Gastroesophageal sphincter (tissue), 4 donors: Measurements from ENCODE around the gene LMNTD2. TPM values are rescaled to one million over a fixed set of nuclear protein-coding genes. Genes with fewer than 3 reads are reported as not detected.

Experiments used
- ATAC-seq: fragments of 150-250 bp; one replicate; pipeline ENCODE4 v1.9.1; 2016; ENCODE audit warnings: mild to moderate bottlenecking, moderate library complexity
- H3K27ac ChIP-seq, 4 donors: fragments of 200-600 bp; sonication (generic) in 3 of 4; 1 replicate in 3 of 4; 2 replicates in 1 of 4; pipeline ENCODE4 v1.5.1; 2016 to 2019
- H3K27me3 ChIP-seq: fragments of 200-600 bp; sonication (generic); one replicate; pipeline ENCODE4 v1.5.1; 2019
- H3K36me3 ChIP-seq, 2 donors: fragments of 200-600 bp; sonication (generic); one replicate each; pipeline ENCODE4 v1.5.1; 2019; ENCODE audit warnings: control low read depth in 1 of 2
- H3K4me1 ChIP-seq, 3 donors: fragments of 200-600 bp; sonication (generic); 1 replicate in 2 of 3; 2 replicates in 1 of 3; pipeline ENCODE4 v1.5.1; 2016 to 2019; ENCODE audit warnings: control low read depth in 2 of 3
- H3K4me3 ChIP-seq, 2 donors: fragments of 200-600 bp; sonication (generic); one replicate each; pipeline ENCODE4 v1.5.1; 2019; ENCODE audit warnings: mild to moderate bottlenecking in 1 of 2, moderate library complexity in 1 of 2
- H3K9me3 ChIP-seq, 3 donors: fragments of 200-600 bp; sonication (generic); one replicate each; pipeline ENCODE4 v1.5.1; 2017 to 2019; ENCODE audit warnings: control low read depth in 2 of 3
- CTCF ChIP-seq, 4 experiments: fragments of 200-600 bp in 2 of 4; fragments of 450-650 bp in 2 of 4; sonication (generic) in 1 of 4; IDR thresholded peaks; one replicate each; pipeline ENCODE4 v1.5.1; 2017 to 2019; ENCODE audit warnings: antibody characterized with exemption in 4 of 4, mild to moderate bottlenecking in 2 of 4, moderate library complexity in 2 of 4
- EP300 ChIP-seq: sonication (generic); formaldehyde crosslinking; IDR thresholded peaks from one replicate; pipeline ENCODE4 v1.6.1; 2017; ENCODE audit warnings: antibody characterized with exemption, mild to moderate bottlenecking
- POLR2A ChIP-seq, 2 donors: fragments of 450-650 bp; IDR thresholded peaks; one replicate each; pipeline ENCODE4 v1.6.1; 2017; ENCODE audit warnings: antibody characterized with exemption in 2 of 2, mild to moderate bottlenecking in 2 of 2, moderate library complexity in 1 of 2
- POLR2AphosphoS5 ChIP-seq: sonication (generic); formaldehyde crosslinking; IDR thresholded peaks from one replicate; pipeline ENCODE4 v1.6.1; 2017; ENCODE audit warnings: antibody characterized with exemption
- WGBS, 2 donors: methylation state at CpG; one replicate each; pipeline ENCODE4 v1.1.5; 2018; ENCODE audit warnings: low coverage in 1 of 2; 5-methylcytosine and 5-hydroxymethylcytosine counted together
- total RNA-seq, 4 donors: library from RNA; depleted of rRNA; stranded (reverse); fragments of >200 nt; gene quantifications; one replicate each; pipeline ENCODE4 v1.1.0, GENCODE V29; 2016

The LMNTD2 gene
- total RNA-seq, 4 donors from 2014 or later, result 0.81 to 2.1 (median 1.1) TPM

DNA sequence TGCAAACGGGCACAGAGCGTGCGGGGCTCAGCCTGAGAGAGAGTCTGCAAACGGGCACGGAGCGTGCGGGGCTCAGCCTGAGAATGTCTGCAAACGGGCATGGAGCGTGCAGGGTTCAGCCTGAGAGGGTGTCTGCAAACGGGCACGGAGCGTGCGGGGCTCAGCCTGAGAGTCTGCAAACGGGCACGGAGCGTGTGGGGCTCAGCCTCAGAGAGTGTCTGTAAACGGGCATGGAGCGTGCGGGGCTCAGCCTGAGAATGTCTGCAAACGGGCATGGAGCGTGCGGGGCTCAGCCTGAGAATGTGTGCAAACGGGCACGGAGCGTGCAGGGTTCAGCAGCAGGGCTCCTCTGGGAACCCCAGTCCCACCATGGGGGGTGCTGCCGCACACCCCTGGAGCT is 29.3 kb upstream of the LMNTD2 start:
- Histone ChIP-seq H3K27me3 (no peaks in the 10 kb centered on the region), H3K9me3 (no peaks in the 10 kb centered on the region), H3K4me1 (no peaks in the 10 kb centered on the region), H3K36me3 (peaks cover 0 to 95% of the 10 kb centered on the region in 2 donors), H3K27ac (no peak overlapping the region), H3K4me3 (no peak overlapping the region)
- 84 to 85% methylated on average over 12 to 22 of the region's 26 CpGs for WGBS, 2 donors
- no peak for TF ChIP-seq EP300
- TF ChIP-seq POLR2A (IDR thresholded peaks at IDR 0.05), result no peak
- TF ChIP-seq CTCF (IDR thresholded peaks at IDR 0.05), result no peak
- no peak for TF ChIP-seq POLR2AphosphoS5
- ATAC-seq, result no peak

GRCh38 chr11:587978-588380 is 27.4 kb upstream of the LMNTD2 start:
- Histone ChIP-seq H3K9me3 (no peaks in the 10 kb centered on the region), H3K27ac (no peak overlapping the region), H3K36me3 (peaks cover 0 to 95% of the 10 kb centered on the region in 2 donors), H3K4me3 (no peak overlapping the region), H3K4me1 (no peaks in the 10 kb centered on the region), H3K27me3 (no peaks in the 10 kb centered on the region)
- TF ChIP-seq POLR2A (IDR thresholded peaks at IDR 0.05) (no peak), POLR2AphosphoS5 (no peak), EP300 (no peak), CTCF (IDR thresholded peaks at IDR 0.05) (no peak)
- 69 to 86% methylated on average over 2 to 5 of the region's 6 CpGs for WGBS, 2 donors
- ATAC-seq, result peak; percentile 58

DNA sequence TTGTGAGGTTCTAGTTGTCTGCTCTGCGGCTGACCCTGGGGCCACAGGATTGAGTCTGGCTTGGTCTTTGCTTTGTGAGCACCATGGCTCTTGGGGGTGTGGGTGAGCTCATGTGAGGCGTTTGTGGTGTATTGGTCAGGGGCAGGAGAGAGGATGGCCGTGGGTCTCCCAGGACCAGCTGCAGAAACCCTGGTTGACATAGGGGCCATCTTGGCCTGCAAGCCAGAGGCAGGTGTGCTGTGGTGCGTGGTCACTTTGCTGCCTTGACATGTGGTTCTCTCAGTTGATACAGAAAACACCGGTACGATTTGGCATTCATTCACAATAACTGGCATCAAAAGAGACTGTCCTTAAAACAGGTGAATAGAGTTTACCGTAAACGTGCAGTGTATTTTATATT is 27.0 kb upstream of the LMNTD2 start:
- Histone ChIP-seq H3K27ac (no peak overlapping the region), H3K4me3 (no peak overlapping the region), H3K36me3 (peaks cover 0 to 95% of the 10 kb centered on the region in 2 donors), H3K4me1 (no peaks in the 10 kb centered on the region), H3K27me3 (no peaks in the 10 kb centered on the region), H3K9me3 (no peaks in the 10 kb centered on the region)
- ATAC-seq, result no peak
- no peak for TF ChIP-seq CTCF (IDR thresholded peaks at IDR 0.05)
- no peak for TF ChIP-seq EP300
- TF ChIP-seq POLR2AphosphoS5, result no peak
- no peak for TF ChIP-seq POLR2A (IDR thresholded peaks at IDR 0.05)
- WGBS, 2 donors, result 68 to 77% methylated on average over 4 to 7 of the region's 8 CpGs

- no peak for ATAC-seq
- TF ChIP-seq POLR2A (IDR thresholded peaks at IDR 0.05) (no peak), POLR2AphosphoS5 (no peak), CTCF (IDR thresholded peaks at IDR 0.05) (no peak), EP300 (no peak)
- Histone ChIP-seq H3K27ac (no peak overlapping the region), H3K27me3 (no peaks in the 10 kb centered on the region), H3K4me1 (no peaks in the 10 kb centered on the region), H3K4me3 (no peak overlapping the region), H3K36me3 (peaks cover 0 to 95% of the 10 kb centered on the region in 2 donors), H3K9me3 (no peaks in the 10 kb centered on the region)
- WGBS, 2 donors, result 68 to 100% methylated on average over 1 to 4 of the region's 32 CpGs
Measured at GRCh38 chr11:586376-587316, 26.1 kb upstream of the LMNTD2 start.

DNA sequence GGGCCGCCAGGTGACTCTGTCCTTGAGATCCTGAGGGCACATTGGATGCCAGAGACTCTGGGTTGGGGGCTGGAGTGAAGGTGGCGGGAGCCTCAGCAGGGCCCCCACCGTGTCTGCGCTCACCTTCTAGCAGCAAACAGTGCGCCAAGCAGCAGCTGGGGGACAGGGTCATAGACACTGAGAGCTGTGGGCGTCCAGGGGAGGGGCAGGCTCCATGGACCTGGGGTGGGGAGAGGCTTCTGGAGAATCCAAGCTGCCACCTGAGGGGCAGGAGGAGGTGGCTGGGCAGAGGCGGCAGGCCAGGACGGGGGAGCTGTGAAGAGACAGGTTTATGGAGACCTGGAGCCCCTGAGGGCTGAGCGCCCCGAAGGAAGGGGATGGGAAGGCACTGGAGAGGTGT is 23.7 kb upstream of the LMNTD2 start:
- 96 to 100% methylated on average over 1 to 4 of the region's 10 CpGs for WGBS, 2 donors
- no peak for ATAC-seq

More for the DNA sequence above, 23.7 kb upstream of the LMNTD2 start:
- no peaks in the 10 kb centered on the region for H3K27me3 ChIP-seq
- H3K9me3 ChIP-seq, result no peaks in the 10 kb centered on the region
- no peak overlapping the region for H3K27ac ChIP-seq
- H3K36me3 ChIP-seq, result peaks cover 0 to 76% of the 10 kb centered on the region in 2 donors
- no peak for TF ChIP-seq POLR2AphosphoS5
- TF ChIP-seq CTCF (IDR thresholded peaks at IDR 0.05), result no peak
- no peak for TF ChIP-seq EP300
- no peak for TF ChIP-seq POLR2A (IDR thresholded peaks at IDR 0.05)
- peaks cover 0 to 21% (median 12%) of the 10 kb centered on the region in 3 donors for H3K4me1 ChIP-seq
- no peak overlapping the region for H3K4me3 ChIP-seq
